Thyroid gland (tissue), 4 donors: ENCODE data around the gene RPL10A.

Experiments used
- POLR2A ChIP-seq, 2 donors: fragments of 450-650 bp; IDR thresholded peaks; one replicate each; pipeline ENCODE4 v1.6.1; 2017; ENCODE audit warnings: antibody characterized with exemption in 2 of 2, mild to moderate bottlenecking in 2 of 2, moderate library complexity in 1 of 2
- TF ChIP-seq, protein P1 (sequence below), 6 experiments: fragments of 200-600 bp in 3 of 6; fragments of 450-650 bp in 3 of 6; sonication (generic) in 3 of 6; IDR thresholded peaks; one replicate each; pipeline ENCODE4 v1.5.1; 2016 to 2019; ENCODE audit warnings: antibody characterized with exemption in 6 of 6, mild to moderate bottlenecking in 2 of 6, inconsistent platforms in 1 of 6, moderate library complexity in 1 of 6

DNA sequence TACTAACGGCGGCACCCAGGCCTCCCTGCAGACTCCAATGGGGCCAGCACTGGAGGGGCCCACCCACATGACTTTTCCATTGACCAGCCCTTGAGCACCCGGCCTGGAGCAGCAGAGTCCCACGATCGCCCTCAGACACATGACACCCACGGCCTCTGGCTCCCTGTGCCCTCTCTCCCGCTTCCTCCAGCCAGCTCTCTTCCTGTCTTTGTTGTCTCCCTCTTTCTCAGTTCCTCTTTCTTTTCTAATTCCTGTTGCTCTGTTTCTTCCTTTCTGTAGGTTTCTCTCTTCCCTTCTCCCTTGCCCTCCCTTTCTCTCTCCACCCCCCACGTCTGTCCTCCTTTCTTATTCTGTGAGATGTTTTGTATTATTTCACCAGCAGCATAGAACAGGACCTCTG is 42.1 kb upstream of the RPL10A start:
- TF ChIP-seq, protein P1, sequence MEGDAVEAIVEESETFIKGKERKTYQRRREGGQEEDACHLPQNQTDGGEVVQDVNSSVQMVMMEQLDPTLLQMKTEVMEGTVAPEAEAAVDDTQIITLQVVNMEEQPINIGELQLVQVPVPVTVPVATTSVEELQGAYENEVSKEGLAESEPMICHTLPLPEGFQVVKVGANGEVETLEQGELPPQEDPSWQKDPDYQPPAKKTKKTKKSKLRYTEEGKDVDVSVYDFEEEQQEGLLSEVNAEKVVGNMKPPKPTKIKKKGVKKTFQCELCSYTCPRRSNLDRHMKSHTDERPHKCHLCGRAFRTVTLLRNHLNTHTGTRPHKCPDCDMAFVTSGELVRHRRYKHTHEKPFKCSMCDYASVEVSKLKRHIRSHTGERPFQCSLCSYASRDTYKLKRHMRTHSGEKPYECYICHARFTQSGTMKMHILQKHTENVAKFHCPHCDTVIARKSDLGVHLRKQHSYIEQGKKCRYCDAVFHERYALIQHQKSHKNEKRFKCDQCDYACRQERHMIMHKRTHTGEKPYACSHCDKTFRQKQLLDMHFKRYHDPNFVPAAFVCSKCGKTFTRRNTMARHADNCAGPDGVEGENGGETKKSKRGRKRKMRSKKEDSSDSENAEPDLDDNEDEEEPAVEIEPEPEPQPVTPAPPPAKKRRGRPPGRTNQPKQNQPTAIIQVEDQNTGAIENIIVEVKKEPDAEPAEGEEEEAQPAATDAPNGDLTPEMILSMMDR (IDR thresholded peaks at IDR 0.05) = no peak
- TF ChIP-seq POLR2A (IDR thresholded peaks at IDR 0.05) = no peak
